Measurements from ENCODE around the gene MED16.

- TF ChIP-seq MAX (CRISPR knock-in tag; IDR thresholded peaks at IDR 0.05): no peak
- TF ChIP-seq ZNF121 (CRISPR knock-in tag; IDR thresholded peaks at IDR 0.05): no peak
- no peak for TF ChIP-seq OVOL2 (CRISPR knock-in tag; IDR thresholded peaks at IDR 0.05; ENCODE audit: borderline replicate concordance)
- TF ChIP-seq JUN (CRISPR knock-in tag; IDR thresholded peaks at IDR 0.05): no peak
- TF ChIP-seq CTCF (IDR thresholded peaks at IDR 0.05): no peak
- TF ChIP-seq KAT7 (CRISPR knock-in tag; IDR thresholded peaks at IDR 0.05; ENCODE audit: borderline replicate concordance): no peak
- TF ChIP-seq TEAD1 (CRISPR knock-in tag; IDR thresholded peaks at IDR 0.05): no peak
- TF ChIP-seq ATF1 (CRISPR knock-in tag; IDR thresholded peaks at IDR 0.05): no peak
These were observed 32.1 kb upstream of the MED16 start for GRCh38 chr19:925087-925525.

Data from WTC11 (cell line).